ENCODE measurements around the gene SLC7A4.
"Not testable (repeated sequence)": the region's sequence is repeated elsewhere in the genome, so short reads cannot be mapped to it uniquely, and the experiment has no call there.

Gene SLC7A4, protein sequence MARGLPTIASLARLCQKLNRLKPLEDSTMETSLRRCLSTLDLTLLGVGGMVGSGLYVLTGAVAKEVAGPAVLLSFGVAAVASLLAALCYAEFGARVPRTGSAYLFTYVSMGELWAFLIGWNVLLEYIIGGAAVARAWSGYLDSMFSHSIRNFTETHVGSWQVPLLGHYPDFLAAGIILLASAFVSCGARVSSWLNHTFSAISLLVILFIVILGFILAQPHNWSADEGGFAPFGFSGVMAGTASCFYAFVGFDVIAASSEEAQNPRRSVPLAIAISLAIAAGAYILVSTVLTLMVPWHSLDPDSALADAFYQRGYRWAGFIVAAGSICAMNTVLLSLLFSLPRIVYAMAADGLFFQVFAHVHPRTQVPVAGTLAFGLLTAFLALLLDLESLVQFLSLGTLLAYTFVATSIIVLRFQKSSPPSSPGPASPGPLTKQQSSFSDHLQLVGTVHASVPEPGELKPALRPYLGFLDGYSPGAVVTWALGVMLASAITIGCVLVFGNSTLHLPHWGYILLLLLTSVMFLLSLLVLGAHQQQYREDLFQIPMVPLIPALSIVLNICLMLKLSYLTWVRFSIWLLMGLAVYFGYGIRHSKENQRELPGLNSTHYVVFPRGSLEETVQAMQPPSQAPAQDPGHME

GRCh38 chr22:21032037-21032867 lies at the start of gene SLC7A4:
SLC7A4 (minus strand) TSS chr22:21032561; CDS start chr22:21031812, 749 bp downstream.
- DNase-seq: no peak

- DNase-seq: no peak
These were observed 48.2 kb upstream of the SLC7A4 start for GRCh38 chr22:21080435-21081137.

- no peak for DNase-seq
These were observed 47.1 kb upstream of the SLC7A4 start for GRCh38 chr22:21079493-21079892.

DNA sequence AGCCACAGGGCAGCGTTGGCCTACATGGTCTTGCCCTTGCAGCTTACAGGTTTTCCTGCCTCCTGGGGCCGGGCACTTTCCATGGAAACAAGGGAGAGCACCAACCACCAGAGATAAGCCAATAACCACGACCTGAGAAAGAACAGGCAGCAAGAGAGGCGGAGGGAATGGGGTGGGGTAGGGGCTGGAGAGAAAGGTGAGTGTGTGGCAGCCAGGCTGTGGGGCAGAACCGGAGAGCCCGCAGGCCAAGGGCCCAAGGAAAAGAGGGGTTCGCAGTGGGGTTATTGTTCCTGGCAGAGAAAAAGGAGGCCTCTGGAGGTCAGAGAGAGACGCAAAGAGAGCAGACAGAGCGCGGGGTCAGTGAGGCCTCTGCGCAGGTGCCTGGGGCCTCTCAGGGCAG lies 46.6 kb upstream of the SLC7A4 start:
- no peak for DNase-seq

DNA sequence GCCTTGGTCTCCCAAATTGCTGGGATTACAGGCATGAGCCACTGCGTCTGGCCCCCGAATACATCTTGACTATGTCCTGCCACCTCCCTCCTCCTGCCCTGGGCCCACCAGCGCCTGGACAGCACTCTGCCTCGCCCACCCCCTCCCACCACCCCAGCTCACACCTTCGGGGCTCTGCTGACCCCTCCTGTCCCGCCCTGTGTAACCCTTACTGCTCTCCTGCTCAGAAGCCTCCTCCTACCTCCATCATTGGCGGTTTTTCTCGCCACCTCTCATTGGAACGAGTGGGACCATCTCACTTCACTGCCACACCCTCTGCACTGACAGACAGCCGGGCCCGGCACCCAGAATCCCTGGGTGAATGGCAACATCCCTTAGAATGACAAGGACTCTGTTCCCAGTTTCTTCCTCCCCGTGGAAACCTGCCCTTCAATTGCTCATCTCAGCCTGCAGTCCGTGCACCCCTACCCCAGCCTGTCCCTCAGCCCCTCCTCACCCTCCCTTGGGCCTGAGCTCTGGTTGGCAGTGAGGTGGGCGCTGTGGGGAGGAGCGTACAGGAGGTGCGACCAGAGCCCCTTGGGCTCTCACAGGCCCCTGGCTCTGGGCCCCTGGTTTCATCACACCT lies 45.6 kb upstream of the SLC7A4 start:
- DNase-seq: no peak

DNA sequence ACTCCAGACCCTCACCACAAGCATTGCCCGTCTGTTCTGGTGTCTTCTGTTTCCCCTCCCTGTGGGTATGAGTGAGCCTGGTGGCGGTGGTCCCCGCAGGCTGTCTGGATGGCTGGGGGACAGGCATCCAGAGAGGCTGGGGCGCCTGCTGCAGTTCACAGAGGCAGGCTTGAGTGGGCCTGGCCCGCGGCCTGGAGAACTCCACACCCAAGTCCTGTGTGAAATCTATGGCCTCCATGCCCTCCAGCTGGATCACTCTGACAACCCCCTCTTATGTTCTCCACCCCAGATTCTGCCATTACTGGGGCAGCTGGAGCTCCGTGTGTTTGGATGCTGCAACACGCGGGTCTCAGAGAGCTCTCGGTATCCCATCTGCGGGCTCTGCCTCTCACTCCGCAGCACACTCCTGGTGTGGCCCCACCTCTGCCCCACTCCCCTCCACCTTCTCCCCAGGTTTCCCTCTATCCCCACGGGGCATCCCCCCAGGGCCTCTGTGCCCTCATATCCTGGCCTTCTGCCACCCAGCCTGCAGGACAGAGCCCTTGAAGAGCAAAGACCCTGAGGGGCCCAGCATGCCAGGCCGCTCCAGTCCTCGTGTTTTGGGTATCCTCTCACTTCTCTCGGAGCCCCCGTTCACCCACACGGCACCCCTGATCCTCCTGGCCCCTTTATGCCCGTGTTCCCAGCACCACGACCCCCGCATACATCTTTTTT lies 44.7 kb upstream of the SLC7A4 start:
- DNase-seq: no peak

DNA sequence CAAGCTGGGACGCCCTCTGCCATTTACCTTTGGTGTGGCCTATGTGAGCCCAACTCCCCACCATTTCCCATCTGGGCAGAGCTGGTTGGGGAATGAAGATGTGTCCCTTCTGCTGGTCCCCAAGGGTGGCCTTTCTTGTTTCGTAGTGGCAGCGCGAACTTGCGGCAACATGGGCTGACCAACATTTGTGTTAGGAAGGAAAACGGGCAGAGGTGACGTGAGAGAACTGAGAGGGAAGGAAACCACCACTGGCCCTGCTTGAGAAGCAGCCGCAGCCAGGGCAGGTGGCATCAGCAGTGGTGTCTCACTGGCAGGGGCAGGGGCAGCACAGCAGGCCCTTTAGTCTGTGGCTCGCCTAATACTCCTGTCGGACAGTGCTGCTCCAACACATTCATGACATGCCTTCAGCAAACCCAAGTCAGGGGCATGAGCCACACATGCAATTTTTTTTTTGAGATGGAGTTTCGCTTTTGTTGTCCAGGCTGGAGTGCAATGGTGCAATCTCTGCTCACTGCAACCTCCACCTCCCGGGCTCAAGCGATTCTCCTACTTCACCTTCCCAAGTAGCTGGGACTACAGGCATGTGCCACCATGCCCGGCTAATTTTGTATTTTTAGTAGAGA lies 43.3 kb upstream of the SLC7A4 start:
- DNase-seq: no peak

- no peak for DNase-seq
These were observed 41.8 kb upstream of the SLC7A4 start for GRCh38 chr22:21074102-21074715.

GRCh38 chr22:21073482-21073881 lies 41.1 kb upstream of the SLC7A4 start:
- DNase-seq: no peak

DNA sequence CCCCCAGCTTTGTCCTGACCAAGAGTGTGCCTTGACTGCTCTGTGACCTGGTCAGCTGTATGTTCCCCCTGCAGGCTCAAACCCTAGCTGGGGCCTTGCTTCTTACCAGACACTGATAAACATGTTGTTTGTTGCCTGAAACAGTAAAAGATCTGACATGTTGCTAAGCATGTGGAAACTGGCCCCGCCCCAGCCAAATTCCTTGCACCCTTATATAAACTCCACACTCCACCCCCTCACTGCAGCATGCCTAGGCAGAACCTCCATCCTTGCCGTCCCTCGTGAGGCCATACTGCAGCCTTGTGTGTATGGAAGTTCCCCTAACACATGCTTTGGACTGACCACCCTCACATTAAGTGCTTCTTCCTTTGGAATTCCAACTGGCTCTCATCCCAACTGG lies 40.7 kb upstream of the SLC7A4 start:
- no peak for DNase-seq

- DNase-seq: not testable (repeated sequence)
These were observed 39.4 kb upstream of the SLC7A4 start for GRCh38 chr22:21071796-21072195.

DNA sequence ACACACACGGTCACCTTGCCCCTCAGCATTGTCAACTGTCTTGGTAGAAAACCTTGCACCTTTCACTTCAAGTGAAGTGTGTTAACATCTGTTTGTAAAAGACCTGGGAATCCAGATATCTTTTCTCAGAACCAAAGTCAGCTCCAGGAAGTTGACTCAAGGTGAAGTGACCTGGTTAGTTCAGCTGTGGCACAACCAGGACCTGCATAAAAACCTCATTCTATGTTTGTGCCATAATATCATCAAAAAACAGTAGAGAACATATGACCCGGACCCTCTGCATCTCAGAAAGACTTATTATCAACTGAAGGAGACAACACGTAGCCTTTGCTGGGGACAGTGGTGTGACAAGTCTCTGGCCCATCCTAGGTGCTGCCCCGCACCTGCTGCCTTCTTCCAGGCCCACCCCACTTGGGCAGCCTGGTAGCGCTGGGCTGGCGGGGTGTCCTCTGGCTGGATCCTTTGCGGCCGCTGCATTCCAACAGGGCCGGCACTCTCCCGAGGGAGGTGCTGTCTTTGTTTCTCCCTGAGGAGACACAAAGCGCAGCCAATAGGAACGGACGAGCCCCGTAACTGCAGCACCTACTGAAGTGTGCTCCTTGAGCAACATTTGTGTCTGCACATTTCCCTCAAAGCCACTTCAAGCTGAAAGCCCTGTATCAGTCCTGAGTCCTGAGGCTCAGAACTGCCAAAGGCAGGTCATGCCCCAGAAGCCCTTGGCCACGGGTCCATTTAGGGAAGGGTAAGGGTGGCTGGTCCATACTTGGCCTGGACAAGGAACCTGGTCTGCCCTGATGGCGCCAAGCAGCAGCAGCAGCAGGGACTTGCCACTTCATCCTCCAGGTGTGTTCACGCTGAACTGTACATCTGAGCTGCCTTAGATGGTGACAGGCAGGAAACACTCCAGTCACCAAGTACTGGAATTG lies 38.6 kb upstream of the SLC7A4 start:
- no peak for DNase-seq

GRCh38 chr22:21069375-21069774 lies 37.0 kb upstream of the SLC7A4 start:
- DNase-seq: no peak

DNA sequence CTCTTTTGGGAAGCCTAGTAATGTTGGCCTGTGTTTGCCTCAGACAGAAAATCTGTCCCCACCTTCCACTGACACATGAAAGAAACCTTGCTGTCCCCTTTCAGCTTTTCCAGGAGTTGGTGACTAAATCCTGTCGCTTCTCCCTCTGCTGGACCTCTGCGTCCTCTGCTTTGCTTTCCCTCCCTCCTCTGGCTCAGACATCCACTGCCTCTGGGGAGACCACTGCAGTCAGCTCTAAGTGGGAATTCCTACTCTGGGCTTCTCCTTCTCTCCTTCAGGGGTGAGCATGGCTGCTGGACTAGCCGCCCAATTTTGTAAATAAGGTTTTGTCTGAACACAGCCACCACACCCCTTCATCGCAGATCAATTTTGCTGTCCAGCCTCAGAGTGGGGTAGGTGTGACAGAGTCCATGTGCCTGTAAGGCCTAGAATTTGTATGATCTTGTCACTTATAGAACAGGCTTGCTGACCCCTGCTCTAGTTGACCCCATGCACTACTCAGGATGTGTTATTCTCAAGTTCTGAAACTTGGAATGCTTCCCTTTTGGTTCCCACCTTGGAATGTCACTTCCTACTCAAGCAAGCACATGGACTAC lies 36.4 kb upstream of the SLC7A4 start:
- no peak for DNase-seq

GRCh38 chr22:21067901-21068680 lies 35.7 kb upstream of the SLC7A4 start:
- DNase-seq: no peak

GRCh38 chr22:21067075-21067900 lies 34.9 kb upstream of the SLC7A4 start:
- DNase-seq: no peak
